ENCODE data around the gene THYN1.
A peak's percentile ranks its signal among the peaks of the same experiment; 100 is the strongest.
"Not testable (repeated sequence)": the region's sequence is repeated elsewhere in the genome, so short reads cannot be mapped to it uniquely, and the experiment has no call there.

THYN1 gene

GRCh38 chr11:134258577-134258976, 5.4 kb upstream of the THYN1 start:
- DNase-seq (ENCODE audit: insufficient read length): no peak
- FAIRE-seq: no peak
- TF ChIP-seq TAF1 (IDR thresholded peaks at IDR 0.05; ENCODE audit: borderline replicate concordance, low read depth, low read length) (no peak), POLR2A (IDR thresholded peaks at IDR 0.05; ENCODE audit: low read depth, low read length) (no peak), POLR2AphosphoS5 (IDR thresholded peaks at IDR 0.05; ENCODE audit: low read depth, low read length) (no peak)

DNA sequence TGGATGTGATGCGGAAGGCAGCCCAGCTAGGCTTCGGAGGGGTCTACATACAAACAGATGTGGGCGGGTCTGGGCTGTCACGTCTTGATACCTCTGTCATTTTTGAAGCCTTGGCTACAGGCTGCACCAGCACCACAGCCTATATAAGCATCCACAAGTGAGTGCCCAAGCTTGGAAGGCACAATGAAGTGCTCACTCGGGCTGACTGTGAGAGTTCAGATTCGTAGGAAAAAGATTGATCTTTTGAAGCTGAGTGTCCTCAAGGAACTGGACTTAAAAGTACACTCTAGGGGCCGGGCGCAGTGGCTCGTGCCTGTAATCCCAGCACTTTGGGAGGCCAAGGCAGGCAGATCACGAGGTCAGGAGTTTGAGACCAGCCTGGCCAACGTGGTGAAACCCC, 3.9 kb upstream of the THYN1 start:
- FAIRE-seq (no peak), DNase-seq (ENCODE audit: insufficient read length) (no peak)
- TF ChIP-seq POLR2A (IDR thresholded peaks at IDR 0.05; ENCODE audit: low read depth, low read length): no peak

- DNase-seq (ENCODE audit: insufficient read length); FAIRE-seq: not testable (repeated sequence)
These were observed 2.0 kb upstream of the THYN1 start for GRCh38 chr11:134255184-134255561.

DNA sequence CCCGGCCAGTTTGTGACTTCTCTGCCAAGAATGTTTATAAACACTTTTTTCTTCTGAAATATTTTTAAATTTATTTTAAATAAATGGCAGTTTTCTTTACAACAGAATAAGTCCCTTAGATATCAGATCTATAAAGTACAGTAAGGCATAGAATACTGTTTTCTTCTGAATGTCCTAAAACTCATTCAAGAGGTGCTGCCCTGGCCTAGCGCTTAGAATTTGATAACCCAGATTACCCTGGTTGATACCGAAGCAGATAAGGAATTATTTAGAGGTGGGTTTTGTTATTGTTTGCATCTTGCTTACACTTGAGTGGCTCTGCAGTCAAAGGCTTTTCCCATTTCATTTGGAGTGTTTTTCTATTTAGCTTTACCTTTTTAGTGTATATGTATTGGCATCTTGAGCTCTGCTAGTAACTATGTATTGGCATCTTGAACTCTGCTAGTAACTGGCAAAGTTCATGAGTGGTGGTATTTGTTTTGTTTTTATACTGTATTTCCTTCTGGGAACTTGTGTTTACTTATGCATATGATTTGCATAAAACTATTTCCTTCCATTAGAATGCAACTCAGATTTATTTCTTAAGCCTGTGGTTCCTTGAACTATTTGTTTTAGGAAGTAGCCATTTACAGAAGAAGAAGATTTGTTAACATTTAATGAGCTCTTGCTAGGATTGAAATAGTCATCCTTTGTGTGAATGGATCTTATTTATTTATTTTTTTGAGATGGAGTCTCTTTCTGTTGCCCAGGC, 1.5 kb upstream of the THYN1 start:
- FAIRE-seq (no peak), DNase-seq (ENCODE audit: insufficient read length) (no peak)
- TF ChIP-seq TAF1 (IDR thresholded peaks at IDR 0.05; ENCODE audit: borderline replicate concordance, low read depth, low read length) (no peak), POLR2AphosphoS5 (IDR thresholded peaks at IDR 0.05; ENCODE audit: low read depth, low read length) (no peak), POLR2A (IDR thresholded peaks at IDR 0.05; ENCODE audit: low read depth, low read length) (no peak)

DNA sequence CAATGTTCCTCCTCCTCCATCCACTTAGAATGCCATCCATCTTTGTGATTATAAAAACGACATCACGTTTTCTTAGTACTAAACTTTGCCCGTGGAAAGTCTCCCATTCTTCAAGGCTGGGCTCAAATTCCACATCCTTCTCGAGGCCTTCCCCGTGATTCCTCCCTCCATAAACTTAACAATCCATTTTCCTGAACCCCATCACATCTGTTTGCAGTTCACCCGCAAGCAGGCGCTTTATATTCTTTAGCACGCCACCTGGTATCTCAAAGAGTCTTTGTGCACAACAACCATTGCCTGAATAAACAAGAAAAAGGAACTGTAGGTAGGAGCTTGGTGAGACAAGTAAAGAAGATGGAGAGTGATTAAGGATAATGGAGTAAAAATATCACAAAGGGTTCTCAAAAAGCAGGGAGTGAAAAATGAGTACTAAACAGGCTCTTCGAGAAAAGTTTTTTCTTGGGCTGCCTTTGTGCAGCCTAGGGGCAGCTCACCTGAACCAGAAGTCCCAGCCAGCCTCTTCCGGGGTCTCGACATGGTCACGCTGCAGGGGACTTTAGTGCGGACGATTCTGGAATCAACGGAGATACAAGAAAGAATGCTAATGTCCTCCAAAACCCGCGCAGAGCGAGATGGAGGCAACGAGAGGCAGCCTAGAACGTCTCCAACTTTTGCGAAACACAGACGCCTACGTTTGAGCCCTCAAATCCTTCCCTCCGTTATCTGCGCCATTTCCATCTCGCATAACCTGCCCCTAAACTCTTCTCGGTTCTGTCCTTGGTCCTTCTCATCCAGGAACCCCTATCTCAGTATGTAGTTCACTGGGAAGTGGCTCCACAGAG, 585 bp downstream of the THYN1 start:
- no peak for FAIRE-seq
- TF ChIP-seq POLR2A (IDR thresholded peaks at IDR 0.05; ENCODE audit: low read depth, low read length) (no peak), POLR2AphosphoS5 (IDR thresholded peaks at IDR 0.05; ENCODE audit: low read depth, low read length) (no peak; the same call in 1 of the 2 replicates), TAF1 (IDR thresholded peaks at IDR 0.05; ENCODE audit: borderline replicate concordance, low read depth, low read length) (no peak)
- no peak for DNase-seq (ENCODE audit: insufficient read length)

- FAIRE-seq (no peak), DNase-seq (ENCODE audit: insufficient read length) (no peak)
- TF ChIP-seq POLR2AphosphoS5 (IDR thresholded peaks at IDR 0.05; ENCODE audit: low read depth, low read length) (no peak), POLR2A (IDR thresholded peaks at IDR 0.05; ENCODE audit: low read depth, low read length) (no peak), TAF1 (IDR thresholded peaks at IDR 0.05; ENCODE audit: borderline replicate concordance, low read depth, low read length) (no peak)
These were observed 2.5 kb downstream of the THYN1 start for GRCh38 chr11:134250675-134251074.

- TF ChIP-seq TAF1 (IDR thresholded peaks at IDR 0.05; ENCODE audit: borderline replicate concordance, low read depth, low read length) (no peak), POLR2A (IDR thresholded peaks at IDR 0.05; ENCODE audit: low read depth, low read length) (no peak), POLR2AphosphoS5 (IDR thresholded peaks at IDR 0.05; ENCODE audit: low read depth, low read length) (no peak)
- DNase-seq (ENCODE audit: insufficient read length): no peak
- no peak for FAIRE-seq
These were observed 2.9 kb downstream of the THYN1 start for GRCh38 chr11:134250246-134250645.

GRCh38 chr11:134248910-134249480, 4.2 kb downstream of the THYN1 start:
- FAIRE-seq (peak; percentile 5), DNase-seq (ENCODE audit: insufficient read length) (no peak)

GRCh38 chr11:134246678-134247077, 6.5 kb downstream of the THYN1 start:
- TF ChIP-seq POLR2AphosphoS5 (IDR thresholded peaks at IDR 0.05; ENCODE audit: low read depth, low read length) (no peak), POLR2A (IDR thresholded peaks at IDR 0.05; ENCODE audit: low read depth, low read length) (no peak), TAF1 (IDR thresholded peaks at IDR 0.05; ENCODE audit: borderline replicate concordance, low read depth, low read length) (no peak)
- no peak for DNase-seq (ENCODE audit: insufficient read length)
- FAIRE-seq: no peak

More at GRCh38 chr11:134248910-134249480, 4.2 kb downstream of the THYN1 start:
- TF ChIP-seq POLR2AphosphoS5 (IDR thresholded peaks at IDR 0.05; ENCODE audit: low read depth, low read length) (no peak), POLR2A (IDR thresholded peaks at IDR 0.05; ENCODE audit: low read depth, low read length) (no peak), TAF1 (IDR thresholded peaks at IDR 0.05; ENCODE audit: borderline replicate concordance, low read depth, low read length) (no peak)

DNA sequence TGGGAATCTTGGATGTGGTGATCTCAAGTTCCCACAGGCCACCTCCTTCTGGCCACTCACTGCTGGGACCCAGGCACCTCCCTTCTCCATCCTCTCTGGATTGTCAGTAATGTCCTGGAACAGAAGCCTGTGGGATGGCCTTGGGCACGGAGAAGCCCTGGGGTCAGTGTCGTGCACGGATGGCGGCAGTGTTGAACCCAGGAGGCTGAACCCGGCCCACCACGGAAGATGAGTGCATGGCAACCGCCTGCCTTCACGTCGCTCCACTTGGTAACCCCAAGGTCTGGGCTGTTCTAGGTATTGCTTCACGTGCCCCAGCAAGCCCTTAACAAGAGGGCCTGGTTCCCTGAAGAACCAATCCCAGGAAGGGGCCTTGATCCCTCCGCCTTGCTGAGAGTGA, 7.1 kb downstream of the THYN1 start:
- no peak for DNase-seq (ENCODE audit: insufficient read length)
- no peak for FAIRE-seq
- no peak for TF ChIP-seq POLR2A (IDR thresholded peaks at IDR 0.05; ENCODE audit: low read depth, low read length)
- no peak for TF ChIP-seq TAF1 (IDR thresholded peaks at IDR 0.05; ENCODE audit: borderline replicate concordance, low read depth, low read length)
- TF ChIP-seq POLR2AphosphoS5 (IDR thresholded peaks at IDR 0.05; ENCODE audit: low read depth, low read length): no peak

- FAIRE-seq: no peak
- TF ChIP-seq POLR2A (IDR thresholded peaks at IDR 0.05; ENCODE audit: low read depth, low read length) (no peak), TAF1 (IDR thresholded peaks at IDR 0.05; ENCODE audit: borderline replicate concordance, low read depth, low read length) (no peak), POLR2AphosphoS5 (IDR thresholded peaks at IDR 0.05; ENCODE audit: low read depth, low read length) (no peak)
- no peak for DNase-seq (ENCODE audit: insufficient read length)
These were observed 7.7 kb downstream of the THYN1 start for GRCh38 chr11:134245434-134245833.

GRCh38 chr11:134244593-134244992, 8.6 kb downstream of the THYN1 start:
- FAIRE-seq (peak; percentile 74), DNase-seq (ENCODE audit: insufficient read length) (no peak)
- TF ChIP-seq POLR2AphosphoS5 (IDR thresholded peaks at IDR 0.05; ENCODE audit: low read depth, low read length) (no peak), TAF1 (IDR thresholded peaks at IDR 0.05; ENCODE audit: borderline replicate concordance, low read depth, low read length) (no peak), POLR2A (IDR thresholded peaks at IDR 0.05; ENCODE audit: low read depth, low read length) (no peak)
